ENCODE measurements around the gene CADM1. TPM values are rescaled to one million over a fixed set of nuclear protein-coding genes. Genes with fewer than 3 reads are reported as not detected.

CADM1 gene
- total and polyA plus RNA-seq, 10 of the 15 experiments (the other 5 are each of a cell fraction or from before 2014, with no cell fraction given), result 0.03 to 0.48 (median 0.15) TPM; not detected in 3

DNA sequence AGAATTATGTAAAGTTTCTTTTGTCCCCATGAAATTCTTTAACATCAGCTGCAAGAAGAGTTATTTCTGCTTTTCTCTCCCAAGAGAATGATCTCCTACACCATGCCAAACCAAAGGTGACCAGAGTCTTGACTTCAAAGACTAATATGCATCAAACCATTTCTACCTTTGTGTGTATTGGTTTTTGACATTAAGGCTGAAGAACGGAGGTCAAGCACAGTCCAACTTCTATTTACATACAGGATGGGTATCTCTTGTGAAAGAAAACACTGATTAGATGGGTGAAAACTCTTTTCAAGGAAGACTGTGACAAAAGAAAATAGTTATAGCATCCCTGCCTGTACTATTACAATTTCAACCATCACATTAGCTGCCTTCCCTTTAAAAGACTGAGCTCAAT, 256.3 kb downstream of the CADM1 start:
- intact Hi-C loops (cut with micrococcal nuclease; ENCODE audit: unreplicated experiment) (no loop called here), in situ Hi-C loops (cut with MboI) (no loop called here)
- no peaks in the 10 kb centered on the region for H3K36me3 ChIP-seq (ENCODE audit: control insufficient read depth in 2 of 2, insufficient read depth in 2 of 2, low read length in 1 of 2)
- ChIA-PET POLR2A (no interaction called here), CTCF (interaction anchor here (0.6 kb wide), 1 partner anchor 216 kb away, joined by 3 read pairs; no protein-coding TSS in a partner anchor), SMC1A (ENCODE audit: uncharacterized antibody, unreplicated experiment) (no interaction called here), RAD21 (ENCODE audit: unreplicated experiment) (no interaction called here)
- FAIRE-seq (no peak), DNase-seq (ENCODE audit: low read depth, low spot score) (no peak), ATAC-seq (no peak)
- H3K27ac ChIP-seq (ENCODE audit: control insufficient read depth, insufficient read depth), result no peak overlapping the region
- no peak overlapping the region for H3K4me3 ChIP-seq
- no peak overlapping the region for H3K9ac ChIP-seq (ENCODE audit: control insufficient read depth, insufficient read depth, low read length)
- TF ChIP-seq FOXK2 (IDR thresholded peaks at IDR 0.05) (no peak), SUPT20H (IDR thresholded peaks at IDR 0.05; ENCODE audit: borderline replicate concordance, control insufficient read depth, low read depth, low read length) (no peak), NR2C1 (IDR thresholded peaks at IDR 0.05) (no peak), NFIC (IDR thresholded peaks at IDR 0.05; ENCODE audit: low read depth, low read length) (no peak), NBN (IDR thresholded peaks at IDR 0.05) (no peak), NR2C2 (IDR thresholded peaks at IDR 0.05; ENCODE audit: borderline replicate concordance, control insufficient read depth, insufficient read length, low read depth) (no peak), TBL1XR1 (IDR thresholded peaks at IDR 0.05; ENCODE audit: low read depth, low read length) (no peak), MTA3 (IDR thresholded peaks at IDR 0.05; ENCODE audit: borderline replicate concordance, low read length) (no peak), MYC (IDR thresholded peaks at IDR 0.05; ENCODE audit: insufficient read depth, insufficient read length, insufficient replicate concordance, low read length, severe bottlenecking) (no peak), BHLHE40 (IDR thresholded peaks at IDR 0.05; ENCODE audit: borderline replicate concordance in 1 of 2, low read depth in 2 of 2, low read length in 1 of 2) (no peak), IKZF2 (IDR thresholded peaks at IDR 0.05) (no peak), ZNF622 (IDR thresholded peaks at IDR 0.05) (no peak), ESRRA (IDR thresholded peaks at IDR 0.05; ENCODE audit: low read length) (no peak), SUZ12 (IDR thresholded peaks at IDR 0.05; ENCODE audit: unreplicated experiment) (no peak), SRF (IDR thresholded peaks at IDR 0.05; ENCODE audit: low read depth in 2 of 2, low read length in 2 of 2) (no peak)
- TF ChIP-seq, protein P1, sequence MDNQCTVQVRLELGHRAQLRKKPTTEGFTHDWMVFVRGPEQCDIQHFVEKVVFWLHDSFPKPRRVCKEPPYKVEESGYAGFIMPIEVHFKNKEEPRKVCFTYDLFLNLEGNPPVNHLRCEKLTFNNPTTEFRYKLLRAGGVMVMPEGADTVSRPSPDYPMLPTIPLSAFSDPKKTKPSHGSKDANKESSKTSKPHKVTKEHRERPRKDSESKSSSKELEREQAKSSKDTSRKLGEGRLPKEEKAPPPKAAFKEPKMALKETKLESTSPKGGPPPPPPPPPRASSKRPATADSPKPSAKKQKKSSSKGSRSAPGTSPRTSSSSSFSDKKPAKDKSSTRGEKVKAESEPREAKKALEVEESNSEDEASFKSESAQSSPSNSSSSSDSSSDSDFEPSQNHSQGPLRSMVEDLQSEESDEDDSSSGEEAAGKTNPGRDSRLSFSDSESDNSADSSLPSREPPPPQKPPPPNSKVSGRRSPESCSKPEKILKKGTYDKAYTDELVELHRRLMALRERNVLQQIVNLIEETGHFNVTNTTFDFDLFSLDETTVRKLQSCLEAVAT (IDR thresholded peaks at IDR 0.05), result no peak
- TF ChIP-seq, protein P2, sequence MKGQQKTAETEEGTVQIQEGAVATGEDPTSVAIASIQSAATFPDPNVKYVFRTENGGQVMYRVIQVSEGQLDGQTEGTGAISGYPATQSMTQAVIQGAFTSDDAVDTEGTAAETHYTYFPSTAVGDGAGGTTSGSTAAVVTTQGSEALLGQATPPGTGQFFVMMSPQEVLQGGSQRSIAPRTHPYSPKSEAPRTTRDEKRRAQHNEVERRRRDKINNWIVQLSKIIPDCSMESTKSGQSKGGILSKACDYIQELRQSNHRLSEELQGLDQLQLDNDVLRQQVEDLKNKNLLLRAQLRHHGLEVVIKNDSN (IDR thresholded peaks at IDR 0.05; ENCODE audit: borderline replicate concordance, extremely low read length, insufficient read depth, low read depth, low read length), result no peak
- TF ChIP-seq, protein P3, sequence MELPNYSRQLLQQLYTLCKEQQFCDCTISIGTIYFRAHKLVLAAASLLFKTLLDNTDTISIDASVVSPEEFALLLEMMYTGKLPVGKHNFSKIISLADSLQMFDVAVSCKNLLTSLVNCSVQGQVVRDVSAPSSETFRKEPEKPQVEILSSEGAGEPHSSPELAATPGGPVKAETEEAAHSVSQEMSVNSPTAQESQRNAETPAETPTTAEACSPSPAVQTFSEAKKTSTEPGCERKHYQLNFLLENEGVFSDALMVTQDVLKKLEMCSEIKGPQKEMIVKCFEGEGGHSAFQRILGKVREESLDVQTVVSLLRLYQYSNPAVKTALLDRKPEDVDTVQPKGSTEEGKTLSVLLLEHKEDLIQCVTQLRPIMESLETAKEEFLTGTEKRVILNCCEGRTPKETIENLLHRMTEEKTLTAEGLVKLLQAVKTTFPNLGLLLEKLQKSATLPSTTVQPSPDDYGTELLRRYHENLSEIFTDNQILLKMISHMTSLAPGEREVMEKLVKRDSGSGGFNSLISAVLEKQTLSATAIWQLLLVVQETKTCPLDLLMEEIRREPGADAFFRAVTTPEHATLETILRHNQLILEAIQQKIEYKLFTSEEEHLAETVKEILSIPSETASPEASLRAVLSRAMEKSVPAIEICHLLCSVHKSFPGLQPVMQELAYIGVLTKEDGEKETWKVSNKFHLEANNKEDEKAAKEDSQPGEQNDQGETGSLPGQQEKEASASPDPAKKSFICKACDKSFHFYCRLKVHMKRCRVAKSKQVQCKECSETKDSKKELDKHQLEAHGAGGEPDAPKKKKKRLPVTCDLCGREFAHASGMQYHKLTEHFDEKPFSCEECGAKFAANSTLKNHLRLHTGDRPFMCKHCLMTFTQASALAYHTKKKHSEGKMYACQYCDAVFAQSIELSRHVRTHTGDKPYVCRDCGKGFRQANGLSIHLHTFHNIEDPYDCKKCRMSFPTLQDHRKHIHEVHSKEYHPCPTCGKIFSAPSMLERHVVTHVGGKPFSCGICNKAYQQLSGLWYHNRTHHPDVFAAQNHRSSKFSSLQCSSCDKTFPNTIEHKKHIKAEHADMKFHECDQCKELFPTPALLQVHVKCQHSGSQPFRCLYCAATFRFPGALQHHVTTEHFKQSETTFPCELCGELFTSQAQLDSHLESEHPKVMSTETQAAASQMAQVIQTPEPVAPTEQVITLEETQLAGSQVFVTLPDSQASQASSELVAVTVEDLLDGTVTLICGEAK (IDR thresholded peaks at IDR 0.05; ENCODE audit: borderline replicate concordance), result no peak
- no peak overlapping the region for H2AFZ ChIP-seq (ENCODE audit: control insufficient read depth, low read depth, low read length)
- H3K27me3 ChIP-seq (replicated peaks in 1 of 2; ENCODE audit: control insufficient read depth in 2 of 2, insufficient read depth in 2 of 2, low read length in 1 of 2), result peaks cover 0 to 5% of the 10 kb centered on the region in 2 experiments; a peak in 1 of 4 replicates
- BruUV-seq (replicated peaks), result no TSS peak
- WGBS (ENCODE audit: insufficient coverage, insufficient replicate concordance, low lambda C conversion rate, missing lambda C conversion rate), result 0% methylated on average over 1 of the region's 1 CpG
- no peaks in the 10 kb centered on the region for H3K4me1 ChIP-seq (ENCODE audit: control insufficient read depth, insufficient read depth, low read length)
- H3K79me2 ChIP-seq (ENCODE audit: control insufficient read depth, insufficient read depth, low read length), result no peaks in the 10 kb centered on the region
- no peak overlapping the region for H3K4me2 ChIP-seq (ENCODE audit: control insufficient read depth, insufficient read depth)
- H3K9me3 ChIP-seq (replicated peaks; ENCODE audit: control insufficient read depth, insufficient read depth, low read length), result no peaks in the 10 kb centered on the region
- no peaks in the 10 kb centered on the region for H4K20me1 ChIP-seq (ENCODE audit: control insufficient read depth, insufficient read depth)
